ENCODE results near the gene IRX2. TPM values are rescaled to one million over a fixed set of nuclear protein-coding genes. Genes with fewer than 3 reads are reported as not detected.

Gene IRX2
- total RNA-seq, 1 donor = 7.2 TPM

- peak overlapping the region; percentile 75 for H3K4me3 ChIP-seq (ENCODE audit: insufficient read depth, low read length)
- peaks cover 8% of the 10 kb centered on the region for H4K20me1 ChIP-seq (ENCODE audit: insufficient read depth, low read length)
- H3K79me2 ChIP-seq (ENCODE audit: insufficient read depth, low read length) = peaks cover 30% of the 10 kb centered on the region
- H3K9me3 ChIP-seq (ENCODE audit: low read depth, low read length) = no peaks in the 10 kb centered on the region
- H3K4me2 ChIP-seq (ENCODE audit: insufficient read depth, low read length) = peak overlapping the region; percentile 72
- no peak for TF ChIP-seq CTCF (IDR thresholded peaks at IDR 0.05; ENCODE audit: extremely low read depth, low read depth, low read length)
- H3K27me3 ChIP-seq (ENCODE audit: insufficient read depth, low read length) = no peaks in the 10 kb centered on the region
- H2AFZ ChIP-seq (ENCODE audit: low read length) = peak overlapping the region; percentile 59
- DNase-seq (ENCODE audit: insufficient read length, low spot score, missing footprints) = peak; percentile 94
- no peaks in the 10 kb centered on the region for H3K36me3 ChIP-seq (ENCODE audit: insufficient read depth, low read length)
- H3K27ac ChIP-seq (ENCODE audit: low read depth, low read length) = peak overlapping the region; percentile 58
- peaks cover 16% of the 10 kb centered on the region for H3K4me1 ChIP-seq (ENCODE audit: insufficient read depth, low read length)
Observed at GRCh38 chr5:2750758-2751464, 566 bp downstream of the IRX2 start.

- Histone ChIP-seq H3K27ac (ENCODE audit: low read depth, low read length) (peak overlapping the region; percentile 58), H3K4me3 (ENCODE audit: insufficient read depth, low read length) (peak overlapping the region; percentile 75), H3K79me2 (ENCODE audit: insufficient read depth, low read length) (peaks cover 30% of the 10 kb centered on the region), H3K36me3 (ENCODE audit: insufficient read depth, low read length) (no peaks in the 10 kb centered on the region), H3K9me3 (ENCODE audit: low read depth, low read length) (no peaks in the 10 kb centered on the region), H4K20me1 (ENCODE audit: insufficient read depth, low read length) (peaks cover 8% of the 10 kb centered on the region), H3K4me2 (ENCODE audit: insufficient read depth, low read length) (peak overlapping the region; percentile 72), H2AFZ (ENCODE audit: low read length) (peak overlapping the region; percentile 59), H3K4me1 (ENCODE audit: insufficient read depth, low read length) (peaks cover 12% of the 10 kb centered on the region), H3K27me3 (ENCODE audit: insufficient read depth, low read length) (no peaks in the 10 kb centered on the region)
- no peak for TF ChIP-seq CTCF (IDR thresholded peaks at IDR 0.05; ENCODE audit: extremely low read depth, low read depth, low read length)
- DNase-seq (ENCODE audit: insufficient read length, low spot score, missing footprints) = peak; percentile 95
Observed at GRCh38 chr5:2750026-2750757, 1.3 kb downstream of the IRX2 start.

GRCh38 chr5:2749514-2750025 is 1.9 kb downstream of the IRX2 start:
- Histone ChIP-seq H3K4me3 (ENCODE audit: insufficient read depth, low read length) (peak overlapping the region; percentile 75), H3K4me2 (ENCODE audit: insufficient read depth, low read length) (peak overlapping the region; percentile 72)

More at GRCh38 chr5:2749514-2750025, 1.9 kb downstream of the IRX2 start:
- no peak for TF ChIP-seq CTCF (IDR thresholded peaks at IDR 0.05; ENCODE audit: extremely low read depth, low read depth, low read length)
- peaks cover 12% of the 10 kb centered on the region for H3K4me1 ChIP-seq (ENCODE audit: insufficient read depth, low read length)
- peaks cover 8% of the 10 kb centered on the region for H4K20me1 ChIP-seq (ENCODE audit: insufficient read depth, low read length)
- H3K9me3 ChIP-seq (ENCODE audit: low read depth, low read length) = no peaks in the 10 kb centered on the region
- DNase-seq (ENCODE audit: insufficient read length, low spot score, missing footprints) = no peak
- H2AFZ ChIP-seq (ENCODE audit: low read length) = no peak overlapping the region
- H3K36me3 ChIP-seq (ENCODE audit: insufficient read depth, low read length) = no peaks in the 10 kb centered on the region
- H3K79me2 ChIP-seq (ENCODE audit: insufficient read depth, low read length) = peaks cover 32% of the 10 kb centered on the region
- no peak overlapping the region for H3K27ac ChIP-seq (ENCODE audit: low read depth, low read length)
- no peaks in the 10 kb centered on the region for H3K27me3 ChIP-seq (ENCODE audit: insufficient read depth, low read length)

All from osteoblast (primary cell).